22Rv1 (cell line): ENCODE data around the gene WNT1.

ENCODE experiments used
- ZFX ChIP-seq: fragments of 450-650 bp; IDR thresholded peaks from 2 replicates; pipeline ENCODE4 v1.6.1; 2017; ENCODE audit warnings: antibody characterized with exemption, borderline replicate concordance
- TF ChIP-seq, protein P1 (sequence below): fragments of 450-650 bp; IDR thresholded peaks from 2 replicates; pipeline ENCODE4 v1.5.1; 2017; ENCODE audit warnings: mild to moderate bottlenecking

DNA sequence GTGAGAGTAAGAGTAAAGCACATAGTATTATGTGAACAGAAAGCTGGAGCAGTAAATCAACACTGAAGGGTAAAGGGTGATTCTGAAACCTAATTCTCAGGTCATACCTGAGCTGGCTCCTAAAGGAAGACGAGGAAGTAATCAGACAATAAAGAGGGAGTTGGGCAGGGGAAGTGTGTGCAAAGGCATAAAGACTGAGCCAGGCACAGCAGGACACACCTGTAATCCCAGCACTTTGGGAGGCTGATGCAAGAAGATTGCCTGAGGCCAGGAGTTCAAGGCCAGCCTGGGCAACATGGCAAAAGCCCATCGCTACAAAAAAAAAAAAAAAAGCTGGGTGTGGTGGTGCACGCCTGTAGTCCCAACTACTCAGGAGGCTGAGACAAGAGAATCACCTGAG is 30.4 kb upstream of the WNT1 start:
- TF ChIP-seq, protein P1, sequence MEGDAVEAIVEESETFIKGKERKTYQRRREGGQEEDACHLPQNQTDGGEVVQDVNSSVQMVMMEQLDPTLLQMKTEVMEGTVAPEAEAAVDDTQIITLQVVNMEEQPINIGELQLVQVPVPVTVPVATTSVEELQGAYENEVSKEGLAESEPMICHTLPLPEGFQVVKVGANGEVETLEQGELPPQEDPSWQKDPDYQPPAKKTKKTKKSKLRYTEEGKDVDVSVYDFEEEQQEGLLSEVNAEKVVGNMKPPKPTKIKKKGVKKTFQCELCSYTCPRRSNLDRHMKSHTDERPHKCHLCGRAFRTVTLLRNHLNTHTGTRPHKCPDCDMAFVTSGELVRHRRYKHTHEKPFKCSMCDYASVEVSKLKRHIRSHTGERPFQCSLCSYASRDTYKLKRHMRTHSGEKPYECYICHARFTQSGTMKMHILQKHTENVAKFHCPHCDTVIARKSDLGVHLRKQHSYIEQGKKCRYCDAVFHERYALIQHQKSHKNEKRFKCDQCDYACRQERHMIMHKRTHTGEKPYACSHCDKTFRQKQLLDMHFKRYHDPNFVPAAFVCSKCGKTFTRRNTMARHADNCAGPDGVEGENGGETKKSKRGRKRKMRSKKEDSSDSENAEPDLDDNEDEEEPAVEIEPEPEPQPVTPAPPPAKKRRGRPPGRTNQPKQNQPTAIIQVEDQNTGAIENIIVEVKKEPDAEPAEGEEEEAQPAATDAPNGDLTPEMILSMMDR: no peak
- no peak for TF ChIP-seq ZFX
